Prostate gland (tissue), 2 donors: Measurements from ENCODE around the gene TCF4. TPM values are rescaled to one million over a fixed set of nuclear protein-coding genes. Genes with fewer than 3 reads are reported as not detected.
"Not testable (repeated sequence)": the region's sequence is repeated elsewhere in the genome, so short reads cannot be mapped to it uniquely, and the experiment has no call there.

ENCODE experiments used
- DNase-seq: peaks from one replicate; pipeline ENCODE4 v3.0.0-alpha.2; 2019; ENCODE audit warnings: low spot score
- H3K27ac ChIP-seq, 2 donors: fragments of 200-600 bp; sonication (generic); 2 replicates each; pipeline ENCODE4 v1.5.1; 2017 to 2019
- H3K27me3 ChIP-seq: fragments of 200-600 bp; sonication (generic); replicated peaks from 2 replicates; pipeline ENCODE4 v1.5.1; 2019; ENCODE audit not compliant: insufficient read depth
- H3K36me3 ChIP-seq, 2 donors: fragments of 200-600 bp; sonication (generic); 1 replicate in 1 of 2; 2 replicates in 1 of 2; pipeline versions ENCODE4 v1.5.1 to v1.8.1; 2017 to 2019
- H3K4me1 ChIP-seq: fragments of 200-600 bp; sonication (generic); replicated peaks from 2 replicates; pipeline ENCODE4 v1.5.1; 2019
- H3K4me3 ChIP-seq, 2 donors: fragments of 200-600 bp; sonication (generic); 2 replicates each; pipeline ENCODE4 v1.5.1; 2017 to 2019
- H3K9me3 ChIP-seq: fragments of 200-600 bp; sonication (generic); 2 replicates; pipeline ENCODE4 v1.5.1; 2017
- POLR2A ChIP-seq: fragments of 450-650 bp; IDR thresholded peaks from one replicate; pipeline ENCODE4 v1.6.1; 2016; ENCODE audit warnings: antibody characterized with exemption, mild to moderate bottlenecking
- POLR2AphosphoS5 ChIP-seq: sonication (generic); formaldehyde crosslinking; IDR thresholded peaks from one replicate; pipeline ENCODE4 v1.6.1; 2017; ENCODE audit warnings: antibody characterized with exemption
- WGBS: methylation state at CpG from one replicate; pipeline ENCODE4 v1.1.5; 2018; 5-methylcytosine and 5-hydroxymethylcytosine counted together
- intact Hi-C: fragments of 100-400 bp; cut with DNase I; formaldehyde crosslinking; loops from one replicate; pipeline ENCODE4 v1.14.2; 2022
- total RNA-seq, 2 donors: library from RNA; depleted of rRNA; stranded (reverse); fragments of >200 nt; gene quantifications; one replicate each; pipeline ENCODE4 v1.1.0, GENCODE V29; 2016
- TF ChIP-seq, protein P1 (sequence below), 4 experiments: fragments of 200-600 bp in 2 of 4; fragments of 450-650 bp in 2 of 4; sonication (generic) in 2 of 4; IDR thresholded peaks; 1 replicate in 3 of 4; 2 replicates in 1 of 4; pipeline ENCODE4 v1.5.1; 2016 to 2019; ENCODE audit warnings: antibody characterized with exemption in 4 of 4, mild to moderate bottlenecking in 2 of 4, moderate library complexity in 2 of 4

Gene TCF4
- total RNA-seq, 2 donors from 2014 or later = 29.8 to 87.2 TPM

DNA sequence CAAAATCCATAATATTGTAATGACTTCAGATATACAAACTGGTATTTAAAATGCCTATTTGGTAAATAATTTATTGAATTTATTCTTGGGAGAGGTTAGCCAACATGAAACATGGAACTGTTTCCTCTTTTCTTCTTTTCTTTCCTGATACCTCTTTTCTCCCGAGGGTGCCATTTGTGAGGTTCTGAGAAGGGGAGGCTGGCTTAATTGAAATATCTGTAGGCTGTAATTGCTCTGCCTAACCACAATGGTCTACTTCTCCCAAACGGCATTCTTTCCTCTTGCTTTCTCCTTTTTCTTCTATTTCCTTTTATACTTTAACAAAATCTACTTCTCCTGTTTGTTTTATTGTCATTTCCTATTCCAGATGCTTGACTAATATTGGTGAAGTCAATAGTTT, 114.9 kb downstream of the TCF4 start:
- 86% methylated on average over 2 of the region's 2 CpGs for WGBS
- Histone ChIP-seq H3K27me3 (no peaks in the 10 kb centered on the region), H3K36me3 (no peaks in the 10 kb centered on the region), H3K9me3 (no peaks in the 10 kb centered on the region), H3K4me1 (no peaks in the 10 kb centered on the region), H3K27ac (no peak overlapping the region), H3K4me3 (no peak overlapping the region)
- TF ChIP-seq, protein P1, sequence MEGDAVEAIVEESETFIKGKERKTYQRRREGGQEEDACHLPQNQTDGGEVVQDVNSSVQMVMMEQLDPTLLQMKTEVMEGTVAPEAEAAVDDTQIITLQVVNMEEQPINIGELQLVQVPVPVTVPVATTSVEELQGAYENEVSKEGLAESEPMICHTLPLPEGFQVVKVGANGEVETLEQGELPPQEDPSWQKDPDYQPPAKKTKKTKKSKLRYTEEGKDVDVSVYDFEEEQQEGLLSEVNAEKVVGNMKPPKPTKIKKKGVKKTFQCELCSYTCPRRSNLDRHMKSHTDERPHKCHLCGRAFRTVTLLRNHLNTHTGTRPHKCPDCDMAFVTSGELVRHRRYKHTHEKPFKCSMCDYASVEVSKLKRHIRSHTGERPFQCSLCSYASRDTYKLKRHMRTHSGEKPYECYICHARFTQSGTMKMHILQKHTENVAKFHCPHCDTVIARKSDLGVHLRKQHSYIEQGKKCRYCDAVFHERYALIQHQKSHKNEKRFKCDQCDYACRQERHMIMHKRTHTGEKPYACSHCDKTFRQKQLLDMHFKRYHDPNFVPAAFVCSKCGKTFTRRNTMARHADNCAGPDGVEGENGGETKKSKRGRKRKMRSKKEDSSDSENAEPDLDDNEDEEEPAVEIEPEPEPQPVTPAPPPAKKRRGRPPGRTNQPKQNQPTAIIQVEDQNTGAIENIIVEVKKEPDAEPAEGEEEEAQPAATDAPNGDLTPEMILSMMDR (IDR thresholded peaks at IDR 0.05) = no peak
- TF ChIP-seq POLR2A (no peak), POLR2AphosphoS5 (no peak)
- intact Hi-C loops = no loop called here
- DNase-seq = no peak

DNA sequence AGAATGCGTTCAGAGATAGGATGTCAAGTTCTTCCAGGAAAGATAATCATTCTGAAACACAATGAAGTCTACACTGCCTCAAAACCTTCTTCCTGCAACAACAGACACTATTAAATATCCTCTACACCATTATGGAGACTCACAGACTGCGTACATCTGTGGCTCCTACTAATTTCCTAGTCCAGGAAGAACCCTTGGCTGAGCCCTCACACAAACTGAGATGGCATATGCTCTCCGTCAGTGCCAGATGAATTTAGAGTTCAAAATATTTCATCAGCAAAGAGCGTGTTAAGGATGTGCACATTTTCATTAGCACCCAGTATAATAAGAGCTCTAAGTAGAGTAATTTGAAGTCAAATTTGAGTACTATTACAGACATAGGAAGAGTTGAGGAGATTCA, 117.2 kb downstream of the TCF4 start:
- Histone ChIP-seq H3K4me3 (no peak overlapping the region), H3K27me3 (no peaks in the 10 kb centered on the region), H3K27ac (no peak overlapping the region), H3K4me1 (no peaks in the 10 kb centered on the region), H3K36me3 (no peaks in the 10 kb centered on the region), H3K9me3 (no peaks in the 10 kb centered on the region)
- intact Hi-C loops = no loop called here
- 95% methylated on average over 4 of the region's 4 CpGs for WGBS
- no peak for DNase-seq
- TF ChIP-seq POLR2AphosphoS5 = no peak
- TF ChIP-seq, protein P1 (IDR thresholded peaks at IDR 0.05) = no peak
- TF ChIP-seq POLR2A = no peak

DNA sequence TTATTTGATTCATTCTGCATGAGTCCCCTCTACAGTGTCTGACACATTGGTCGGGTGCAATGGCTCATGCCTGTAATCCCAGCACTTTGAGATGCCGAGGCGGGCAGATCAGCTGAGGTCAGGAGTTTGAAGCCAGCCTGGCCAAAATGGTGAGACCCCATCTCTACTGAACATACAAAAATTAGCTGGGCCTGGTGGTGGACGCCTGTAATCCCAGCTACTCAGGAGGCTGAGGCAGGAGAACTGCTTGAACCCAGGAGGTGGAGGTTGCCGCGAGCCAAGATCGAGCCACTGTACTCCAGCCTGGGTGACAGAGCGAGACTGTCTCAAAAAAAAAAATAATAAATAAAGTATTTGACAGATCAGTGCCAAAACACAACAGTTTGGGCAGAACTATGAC, 118.9 kb downstream of the TCF4 start:
- WGBS = 97% methylated on average over 8 of the region's 8 CpGs
- DNase-seq, H3K4me3 ChIP-seq, H3K9me3 ChIP-seq, intact Hi-C loops, H3K36me3 ChIP-seq, H3K27me3 ChIP-seq, H3K4me1 ChIP-seq, H3K27ac ChIP-seq: not testable (repeated sequence)

DNA sequence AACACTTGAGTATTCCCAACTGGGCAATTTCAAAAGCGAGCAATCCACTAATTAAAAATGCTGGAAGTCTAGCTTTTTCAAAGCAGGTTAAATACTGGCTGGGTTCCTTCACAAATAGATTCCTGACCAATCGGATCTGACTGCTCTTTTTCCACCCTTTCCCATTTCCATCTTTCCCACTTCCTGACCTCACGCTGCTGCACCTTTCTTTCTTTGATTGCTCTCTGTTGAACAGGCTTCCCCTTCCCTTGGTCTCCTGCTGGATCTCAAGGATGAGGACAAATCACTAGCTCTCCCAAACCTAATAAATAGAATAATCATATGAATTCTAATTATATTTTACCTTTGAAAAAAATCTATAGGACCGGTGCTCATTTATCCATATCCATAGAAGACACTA, 121.2 kb downstream of the TCF4 start:
- H3K36me3 ChIP-seq = no peaks in the 10 kb centered on the region
- H3K27ac ChIP-seq = no peak overlapping the region
- TF ChIP-seq, protein P1 (IDR thresholded peaks at IDR 0.05) = no peak
- no peak for TF ChIP-seq POLR2A
- no peak for TF ChIP-seq POLR2AphosphoS5
- no peaks in the 10 kb centered on the region for H3K9me3 ChIP-seq
- intact Hi-C loops = no loop called here
- WGBS = 90% methylated on average over 4 of the region's 4 CpGs
- DNase-seq = no peak
- no peaks in the 10 kb centered on the region for H3K4me1 ChIP-seq
- no peaks in the 10 kb centered on the region for H3K27me3 ChIP-seq
- no peak overlapping the region for H3K4me3 ChIP-seq

DNA sequence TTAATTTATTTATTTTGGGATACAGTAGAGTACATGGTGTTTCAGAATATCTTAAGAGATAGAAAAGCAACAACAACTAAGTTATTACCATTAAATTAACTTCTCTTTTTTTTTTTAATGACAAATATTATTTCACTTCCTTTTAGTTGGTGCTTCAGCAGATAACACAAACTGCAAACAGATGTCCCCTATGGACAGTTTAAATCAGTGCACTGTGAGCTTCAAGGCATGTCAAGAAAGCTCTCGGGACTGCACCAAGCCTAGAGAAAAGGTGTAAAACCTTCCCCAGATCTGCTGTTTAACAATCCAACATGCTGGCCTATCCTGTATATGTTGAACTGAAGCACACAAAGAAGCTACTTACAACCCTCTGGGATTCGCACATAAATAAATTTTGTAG, 122.7 kb downstream of the TCF4 start:
- DNase-seq = no peak
- Histone ChIP-seq H3K36me3 (no peaks in the 10 kb centered on the region), H3K4me1 (no peaks in the 10 kb centered on the region), H3K4me3 (no peak overlapping the region), H3K9me3 (no peaks in the 10 kb centered on the region), H3K27ac (no peak overlapping the region), H3K27me3 (no peaks in the 10 kb centered on the region)
- WGBS = 77% methylated on average over 2 of the region's 2 CpGs
- TF ChIP-seq POLR2A = no peak
- TF ChIP-seq, protein P1 (IDR thresholded peaks at IDR 0.05) = no peak
- no peak for TF ChIP-seq POLR2AphosphoS5
- intact Hi-C loops = no loop called here
